Muscle of back (tissue), 13 donors: ENCODE results near the gene TBX19. TPM values are rescaled to one million over a fixed set of nuclear protein-coding genes. Genes with fewer than 3 reads are reported as not detected.

Experiments used
- DNase-seq, 3 donors: peaks; one replicate each; pipeline versions ENCODE4 v3.0.0 to v3.0.0-alpha.2; 2013
- long read RNA-seq, 9 donors: transcript quantifications; one replicate each; lab custom pipeline, GENCODE V29; 2026
- polyA plus RNA-seq, 10 donors: library from polyadenylated mRNA; unstranded; fragments of 120-200 nt; gene quantifications; one replicate each; pipeline ENCODE4 v1.2.1, GENCODE V29; 2013; ENCODE audit not compliant: insufficient read length in 10 of 10

TBX19 gene
- polyA plus RNA-seq = 1 to 10 TPM in 9 of 10 donors, under 1 TPM in 1; 0.99 to 2.6 (median 1.4) TPM
- long read RNA-seq, donor 1 = 0 reads
- long read RNA-seq, donor 2 = 0 reads
- long read RNA-seq, donor 3 = 0 reads
- long read RNA-seq, donor 4 = 0 reads
- long read RNA-seq, donor 5 = 0 reads
- long read RNA-seq, donor 6 = 0 reads
- long read RNA-seq, donor 7 = 0 reads
- long read RNA-seq, donor 8 = 0 reads
- long read RNA-seq, donor 9 = 0 reads

DNA sequence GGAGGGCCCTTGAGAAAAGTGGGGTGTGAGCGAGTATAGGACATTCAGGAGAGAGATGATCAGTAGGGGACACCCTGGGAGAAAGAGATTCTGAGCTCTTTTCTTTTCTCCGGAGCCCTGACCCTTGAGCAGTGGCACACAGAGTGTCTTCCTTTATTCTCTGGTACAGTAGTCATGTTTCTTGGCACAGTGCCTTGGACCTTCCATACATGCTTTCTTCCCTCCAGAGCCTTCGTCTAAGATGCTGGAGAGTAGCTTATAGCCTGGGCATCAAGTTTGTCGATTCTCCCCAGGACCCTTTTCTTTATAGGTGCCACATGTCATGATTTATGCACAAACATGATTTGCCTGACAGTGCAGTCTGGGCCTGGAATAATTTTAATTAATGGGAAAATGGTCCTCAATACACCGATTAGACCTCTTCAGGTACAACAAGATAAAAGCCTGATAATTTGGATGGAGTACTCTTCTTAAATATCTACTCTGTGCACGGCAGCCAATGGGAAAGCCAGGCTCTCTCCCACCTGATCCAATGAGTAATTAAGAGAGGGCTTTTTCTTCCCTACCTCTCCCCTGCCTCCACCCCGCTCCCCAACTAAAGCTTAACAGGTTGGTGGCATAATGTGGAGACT is at the start of gene TBX19:
TSS of gene TBX19 (plus strand) at position 582 of the 632 bp plus-strand sequence. CDS start 214 bp downstream, outside the sequence.
- DNase-seq = no peak

DNA sequence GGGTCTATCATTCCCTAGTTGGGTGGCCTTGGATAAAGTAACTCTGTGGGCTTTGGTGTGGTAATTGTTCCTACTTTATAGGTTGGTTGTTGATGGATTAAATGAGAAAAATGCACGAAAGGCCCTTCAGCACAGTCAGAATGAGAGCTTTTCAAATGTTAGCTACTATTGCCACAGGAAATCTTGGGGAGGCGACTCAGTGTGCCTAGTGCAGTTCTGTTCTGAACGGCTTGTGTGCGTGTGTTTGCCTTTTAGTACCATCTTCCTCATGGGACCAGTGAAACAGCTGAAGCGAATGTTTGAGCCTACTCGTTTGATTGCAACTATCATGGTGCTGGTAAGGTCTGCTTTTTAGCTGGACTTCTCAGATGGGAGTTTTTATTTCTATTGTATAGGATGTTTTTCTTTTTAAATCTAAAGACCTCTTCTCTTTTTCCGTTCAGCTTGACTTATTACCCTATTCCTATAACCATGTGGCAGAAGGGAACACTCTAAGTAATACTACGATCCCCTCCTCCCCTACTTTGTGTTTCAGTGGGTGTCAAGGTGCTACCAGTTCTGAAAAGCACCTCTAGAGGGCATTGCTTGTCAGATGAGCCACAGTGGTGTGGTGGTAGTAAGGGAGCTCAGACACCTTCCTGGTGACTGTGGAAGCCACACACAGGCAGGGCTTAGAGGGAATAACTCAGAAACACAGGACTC is 45.7 kb upstream of the TBX19 start:
- peak in 1 of 3 donors; percentile 13 for DNase-seq

DNA sequence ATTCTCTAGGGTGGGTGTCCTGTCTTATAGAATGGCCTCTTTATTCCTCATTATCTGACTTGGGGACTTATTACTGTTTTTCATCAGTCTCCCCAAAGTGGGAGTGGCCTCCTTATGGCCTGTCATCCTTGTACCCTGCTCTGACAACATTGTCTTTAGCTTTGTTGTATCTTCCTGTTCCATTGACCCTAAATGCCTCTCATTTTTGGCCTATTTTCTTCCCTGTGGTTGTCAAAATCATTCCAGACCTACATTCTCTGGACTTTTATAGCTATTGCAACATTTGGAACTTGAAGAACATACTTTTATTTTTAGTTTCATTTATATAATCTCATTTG is 45.2 kb upstream of the TBX19 start:
- no peak for DNase-seq

DNA sequence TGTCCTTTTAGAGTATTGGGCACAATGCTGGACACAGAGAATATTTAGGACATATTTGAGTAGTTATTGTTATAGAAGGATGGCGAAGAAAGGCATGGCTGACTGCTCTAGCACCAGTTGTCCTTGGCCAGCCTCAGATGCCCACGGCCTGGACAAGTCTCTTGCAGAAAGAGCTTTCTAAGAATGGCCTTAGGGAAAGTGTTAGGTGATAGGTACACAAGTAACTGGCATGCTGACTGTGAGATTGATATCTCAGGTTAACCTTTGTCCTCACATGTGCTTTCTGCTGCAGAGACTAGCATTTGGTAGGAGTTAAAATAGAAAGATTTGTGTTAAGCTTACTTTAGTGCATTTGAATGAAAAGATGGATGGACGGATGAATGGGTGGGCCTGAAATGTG is 44.7 kb upstream of the TBX19 start:
- no peak for DNase-seq

DNA sequence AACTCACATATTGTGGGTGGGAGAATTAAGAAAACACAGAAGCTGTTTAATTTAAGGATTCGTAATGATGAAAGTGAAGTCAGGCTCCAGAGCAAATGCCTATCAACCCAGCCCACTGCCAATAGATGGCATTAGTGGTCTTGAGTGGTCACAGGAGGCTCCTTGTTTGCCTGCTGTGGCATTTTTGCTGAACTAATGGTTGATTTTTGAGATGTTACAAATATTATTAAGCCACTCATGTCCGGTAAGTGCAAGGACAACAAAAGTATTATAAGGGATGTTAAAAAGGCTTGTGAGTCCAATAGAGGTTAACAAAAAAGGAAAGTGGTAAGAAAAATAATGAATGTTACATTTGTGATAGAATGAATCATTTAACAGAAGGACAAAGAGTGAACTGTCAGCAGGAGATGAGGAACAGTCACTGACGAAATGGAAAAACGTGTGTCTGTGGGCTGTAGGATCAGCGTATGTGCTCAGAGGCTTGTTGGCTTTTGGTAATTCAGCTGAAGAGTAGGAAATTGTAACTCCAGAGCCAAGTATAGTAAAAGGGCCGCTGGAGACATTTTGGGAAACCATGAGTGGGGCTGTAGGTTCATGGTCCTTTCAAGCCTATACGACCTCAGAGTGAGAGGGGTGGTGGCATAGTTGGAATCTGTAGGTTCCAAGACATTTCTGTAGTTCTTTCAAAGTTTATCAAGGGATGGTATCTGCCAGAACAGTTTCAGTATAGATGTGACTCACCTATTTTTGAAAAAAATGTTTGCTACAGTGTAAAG is 43.7 kb upstream of the TBX19 start:
- no peak for DNase-seq

DNA sequence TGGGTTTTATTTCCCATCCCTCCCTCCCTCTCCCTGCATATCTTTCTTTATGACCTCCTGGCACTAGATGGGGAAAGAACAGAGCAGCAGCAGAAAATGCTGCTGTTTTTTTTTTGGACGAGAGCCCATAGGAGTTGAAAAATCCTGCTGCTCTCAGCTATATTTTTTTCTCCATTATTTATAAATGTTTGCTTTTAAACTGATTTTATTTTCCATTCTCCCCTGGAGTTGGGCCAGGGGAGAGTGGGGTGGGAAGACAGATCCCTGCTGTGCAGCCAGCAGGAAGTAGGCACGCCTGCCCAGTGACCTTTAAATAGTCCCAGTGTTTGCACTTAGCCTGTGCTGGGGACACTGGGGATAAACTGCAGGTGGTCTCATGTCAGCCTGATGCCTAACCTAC is 37.5 kb upstream of the TBX19 start:
- DNase-seq = peak in 2 of 3 donors; percentile 56 to 84

DNA sequence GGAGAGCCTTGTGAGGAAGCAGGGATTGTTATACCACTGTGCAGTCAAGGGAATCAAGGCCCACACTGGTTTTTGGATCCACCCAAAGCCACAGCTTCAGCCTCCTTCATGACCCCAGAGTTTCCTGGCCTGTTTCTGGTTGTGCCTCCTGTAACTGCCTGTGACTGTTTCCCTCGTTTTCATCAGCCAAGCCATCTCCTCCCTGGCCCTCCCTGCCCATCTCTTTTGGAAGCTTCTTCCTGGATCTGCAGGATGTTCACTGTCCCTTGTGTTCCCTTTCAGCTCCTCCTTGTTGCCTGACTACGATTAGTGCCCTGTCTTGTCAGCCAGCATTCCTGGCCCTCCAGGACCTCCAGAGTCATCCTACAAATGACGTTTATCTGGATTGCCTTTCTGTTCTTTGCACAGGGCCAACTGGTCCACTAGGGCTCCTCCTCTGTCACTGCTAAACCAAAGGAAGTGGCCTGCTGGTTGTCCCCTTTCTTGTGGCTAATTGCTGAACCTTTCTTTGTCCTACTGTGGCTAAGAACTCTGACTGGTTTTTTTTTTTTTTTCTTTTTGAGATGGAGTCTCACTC is 37.0 kb upstream of the TBX19 start:
- DNase-seq = no peak

DNA sequence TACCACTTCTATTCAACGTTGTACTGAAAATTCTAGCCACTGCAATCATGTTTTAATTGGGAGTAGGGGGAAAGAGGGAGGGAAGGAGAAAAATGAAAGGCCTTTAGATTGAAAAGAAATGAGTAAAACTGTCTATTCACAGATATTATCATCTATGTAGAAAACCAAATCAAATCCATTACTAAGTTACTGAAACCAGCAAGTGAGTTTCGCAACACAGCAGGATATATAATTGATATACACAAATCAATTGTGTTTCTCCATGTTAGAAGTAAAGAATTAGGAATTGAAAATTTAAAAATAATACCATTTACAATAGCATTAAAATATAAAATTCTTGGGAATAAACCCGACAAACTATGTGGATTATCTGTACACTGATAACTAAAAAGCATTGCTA is 35.6 kb upstream of the TBX19 start:
- no peak for DNase-seq

DNA sequence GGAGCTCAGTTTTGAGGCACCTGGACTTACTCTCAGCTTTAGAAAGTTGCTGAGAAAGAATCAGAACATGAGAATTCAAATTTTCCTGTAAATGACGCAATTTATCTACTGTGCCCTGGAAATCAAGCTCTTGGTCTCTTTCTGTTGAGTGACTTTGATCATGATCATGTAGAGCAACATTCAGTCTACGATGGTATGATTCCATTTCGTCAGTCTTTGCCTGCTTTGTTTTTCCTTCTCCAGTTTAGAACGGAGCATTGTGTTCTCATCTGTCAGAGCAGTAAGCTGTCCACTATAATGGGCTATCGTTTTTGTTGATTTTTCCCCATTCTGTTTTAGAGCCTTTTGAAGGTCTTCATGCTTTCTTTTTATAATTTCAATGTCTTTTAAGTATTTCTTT is 34.2 kb upstream of the TBX19 start:
- no peak for DNase-seq

DNA sequence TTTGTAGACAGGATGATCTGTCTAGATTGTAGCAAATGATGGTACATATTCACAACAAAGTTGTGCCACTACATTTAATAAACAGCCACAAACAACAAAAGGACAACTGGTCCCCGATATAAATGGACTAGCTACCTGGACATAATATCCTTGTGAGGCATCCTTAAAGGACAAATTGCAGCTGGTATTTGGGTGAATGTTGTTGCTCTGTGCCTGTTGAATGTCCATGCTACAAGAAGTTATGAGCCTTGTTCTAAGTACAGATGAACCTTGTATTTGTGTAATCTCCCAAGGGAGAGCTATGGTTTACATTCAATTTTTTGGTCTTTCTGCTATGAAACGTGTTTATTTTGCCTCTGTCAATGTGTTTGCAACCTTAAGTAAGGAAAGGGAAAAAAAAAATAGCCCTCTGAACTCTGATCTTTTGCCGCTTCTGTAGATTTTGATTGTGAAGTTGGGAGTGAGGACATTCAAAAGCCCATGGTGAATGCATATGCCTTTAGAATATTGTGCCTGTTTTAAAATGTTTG is 28.4 kb upstream of the TBX19 start:
- no peak for DNase-seq

DNA sequence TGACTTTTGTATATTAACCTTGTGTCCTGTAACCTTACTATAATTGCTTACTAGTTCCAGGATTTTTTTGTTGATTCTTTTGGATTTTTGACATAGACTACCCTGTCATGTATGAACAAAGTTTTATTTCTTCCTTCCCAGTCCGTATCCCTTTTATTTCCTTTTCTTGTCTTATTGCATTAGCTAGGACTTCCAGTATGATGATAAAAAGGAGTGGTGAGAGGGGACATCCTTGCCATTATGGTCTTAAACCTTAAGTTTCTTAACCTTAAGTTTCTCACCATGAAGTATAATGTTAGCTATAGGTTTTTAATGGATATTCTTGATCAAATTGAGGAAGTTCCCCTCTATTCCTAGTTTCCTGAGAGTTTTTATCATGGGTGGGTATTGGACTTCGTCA is 24.5 kb upstream of the TBX19 start:
- DNase-seq = no peak

DNA sequence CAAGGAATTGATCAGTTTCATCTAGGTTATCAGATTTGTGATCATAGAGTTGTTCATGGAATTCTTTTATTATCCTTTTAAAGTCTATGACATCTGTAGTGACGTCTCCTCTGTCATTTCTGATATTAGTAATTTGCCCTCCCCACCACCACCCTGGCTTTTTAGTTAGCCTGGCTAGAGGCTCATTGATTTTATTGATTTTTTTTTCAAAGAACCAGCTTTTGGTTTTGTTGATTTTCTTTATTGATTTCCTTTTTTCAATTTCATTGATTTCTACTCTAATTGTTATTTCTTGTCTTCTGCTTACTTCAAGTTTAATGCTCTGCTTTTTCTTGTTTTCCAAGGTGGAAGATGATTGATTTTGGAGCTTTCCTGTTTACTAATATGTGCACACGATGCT is 23.3 kb upstream of the TBX19 start:
- no peak for DNase-seq

DNA sequence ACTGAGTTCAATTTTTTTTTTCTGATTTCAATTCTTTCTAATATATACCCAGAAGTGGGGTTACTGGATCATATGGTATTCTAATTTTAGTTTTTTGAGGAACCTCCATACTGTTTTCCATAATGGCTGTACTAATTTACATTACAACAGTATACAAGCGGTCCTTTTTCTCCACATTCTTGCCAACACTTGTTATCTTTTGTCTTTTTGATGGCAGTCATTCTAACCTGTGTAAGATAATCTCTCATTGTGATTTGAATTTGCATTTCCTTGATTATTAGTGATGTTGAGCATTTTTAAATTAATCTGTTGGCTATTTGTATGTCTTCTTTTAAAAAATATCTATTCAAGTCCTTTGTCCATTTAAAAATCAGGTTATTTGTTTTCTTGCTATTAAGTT is 21.1 kb upstream of the TBX19 start:
- DNase-seq = no peak

DNA sequence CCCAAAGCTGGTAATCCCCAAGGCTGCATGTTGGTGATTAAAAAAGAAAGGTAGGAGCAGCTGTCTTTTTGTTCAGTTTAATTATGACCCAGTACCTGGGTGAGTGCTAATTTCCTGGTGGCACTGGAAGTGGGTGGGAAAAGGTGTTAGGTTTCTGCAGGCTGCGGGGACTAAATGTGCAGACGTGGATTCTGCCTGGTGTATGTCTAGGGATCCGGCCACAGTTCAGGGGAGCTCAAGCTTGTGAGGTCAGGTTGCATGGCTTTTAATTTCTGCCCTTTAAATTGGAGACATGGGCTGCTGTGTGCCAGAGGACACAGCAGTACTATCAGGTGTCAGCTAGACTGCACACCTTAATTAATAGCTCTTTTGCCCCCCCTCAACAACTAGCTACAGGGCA is 20.3 kb upstream of the TBX19 start:
- no peak for DNase-seq

DNA sequence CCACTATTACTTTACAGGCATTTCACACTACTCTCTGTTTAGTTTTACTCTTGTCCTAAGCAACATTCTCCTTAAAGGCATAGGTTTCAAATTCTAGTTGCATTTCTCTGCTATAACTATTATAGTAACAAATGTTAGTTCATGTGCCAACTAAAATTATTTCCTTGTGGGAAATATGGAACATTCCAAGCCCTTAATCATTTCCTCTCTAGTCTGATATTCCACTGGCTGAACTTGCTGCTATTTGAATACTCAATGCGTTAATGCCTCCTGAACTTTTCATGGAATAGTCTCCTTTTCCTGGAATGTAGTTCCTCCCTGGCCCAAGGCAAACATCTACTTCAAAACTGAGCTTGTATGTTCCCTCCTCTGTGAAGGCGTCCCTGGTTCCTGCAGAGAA is 19.3 kb upstream of the TBX19 start:
- DNase-seq = peak; percentile 49 to 74 (median 63)

DNA sequence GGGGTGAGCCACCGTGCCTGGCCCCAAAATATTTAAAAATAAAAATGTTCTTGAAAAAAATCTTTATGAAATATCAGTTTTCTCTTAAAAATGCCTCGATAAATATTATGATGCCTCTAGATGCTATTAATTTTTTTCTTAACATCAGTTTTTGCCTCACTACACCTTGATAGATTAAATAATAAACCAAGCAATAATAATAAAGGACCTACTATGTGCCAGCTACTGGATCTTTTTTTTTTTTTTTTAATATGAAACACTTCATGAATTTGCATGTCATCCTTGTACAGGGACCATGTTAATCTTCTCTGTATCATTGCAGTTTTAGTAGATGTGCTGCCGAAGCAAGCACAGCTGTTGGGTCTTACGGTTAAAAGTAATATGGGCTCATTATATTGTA is 17.5 kb upstream of the TBX19 start:
- DNase-seq = no peak

DNA sequence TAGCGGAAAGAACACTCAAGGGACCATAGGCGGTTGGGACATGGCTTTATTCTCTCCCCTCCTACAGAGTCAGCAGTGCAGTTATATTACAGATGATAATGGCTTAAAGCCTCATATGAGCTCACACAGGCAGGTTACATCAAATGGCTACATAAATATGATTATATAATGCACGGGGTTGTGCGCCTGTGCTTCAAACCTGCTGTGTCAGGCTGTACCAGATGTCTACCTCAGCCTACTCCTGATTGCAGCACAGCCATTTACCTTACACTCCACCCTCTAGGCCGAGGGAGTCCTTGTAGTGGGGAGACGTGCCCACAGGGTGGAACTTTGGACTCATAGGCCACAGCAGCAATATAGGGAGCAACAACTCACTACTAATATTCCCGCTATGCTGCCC is 16.4 kb upstream of the TBX19 start:
- no peak for DNase-seq

DNA sequence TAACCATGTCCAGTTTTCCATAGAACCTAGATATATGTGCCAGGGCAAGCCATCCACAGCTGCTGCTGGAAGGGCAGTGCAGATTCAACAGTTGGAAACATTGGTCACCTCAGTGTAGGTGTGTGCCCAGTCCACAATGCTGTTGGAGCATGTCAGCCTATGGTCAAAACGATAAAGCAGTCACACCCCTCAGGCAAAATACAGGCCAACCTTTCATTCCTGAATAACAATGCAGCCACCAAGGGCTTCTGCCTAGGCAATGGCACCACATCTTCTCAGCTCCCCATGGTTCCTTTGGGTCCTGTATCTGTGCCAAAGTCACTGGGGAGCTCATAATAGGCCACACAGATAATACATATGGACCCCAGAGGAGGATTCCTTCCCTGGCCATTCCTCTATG is 15.1 kb upstream of the TBX19 start:
- DNase-seq = no peak

DNA sequence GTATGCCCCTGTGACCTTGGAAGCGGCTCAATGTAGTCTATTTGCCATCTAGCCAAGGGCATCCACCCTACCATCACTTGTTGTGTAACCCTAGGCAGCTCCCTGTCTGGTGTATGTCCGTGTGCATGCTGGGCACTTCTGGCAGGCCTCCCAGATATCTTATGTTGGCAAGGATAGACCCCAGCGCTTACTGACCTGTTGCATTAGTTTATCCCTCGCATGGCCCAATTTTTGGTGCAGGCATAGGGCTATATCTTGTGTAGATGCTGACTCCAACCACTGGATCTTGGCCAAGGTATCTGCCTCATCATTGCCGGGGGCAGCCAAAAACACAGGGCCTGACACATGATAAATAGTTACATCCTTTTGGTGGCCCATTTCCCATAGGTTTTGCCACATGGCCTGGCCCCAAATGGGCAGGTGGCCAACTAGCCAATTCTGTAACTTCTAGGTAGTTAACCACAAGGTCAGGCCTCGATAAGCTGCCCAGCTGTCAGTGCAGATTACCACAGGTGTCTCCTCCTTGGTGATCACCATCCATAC is 14.0 kb upstream of the TBX19 start:
- DNase-seq = no peak

DNA sequence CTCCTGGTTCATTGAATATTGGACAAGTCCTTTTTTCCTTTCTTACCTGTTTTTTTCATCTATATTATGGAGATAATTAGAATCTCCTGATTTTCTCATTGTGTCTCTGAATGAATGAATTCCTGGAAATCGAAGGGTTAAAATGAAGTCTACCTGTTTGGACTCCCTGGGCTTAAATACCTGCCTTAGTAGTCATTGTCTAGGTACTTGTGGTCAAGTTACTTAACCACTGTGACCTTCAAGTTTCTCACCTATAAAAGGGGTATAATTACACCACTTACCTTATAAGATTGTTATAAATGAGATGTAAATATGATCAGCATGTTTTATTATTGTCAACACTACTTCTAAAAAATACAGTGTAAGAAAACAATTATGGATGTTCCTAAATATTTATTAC is 9.0 kb upstream of the TBX19 start:
- DNase-seq = no peak

DNA sequence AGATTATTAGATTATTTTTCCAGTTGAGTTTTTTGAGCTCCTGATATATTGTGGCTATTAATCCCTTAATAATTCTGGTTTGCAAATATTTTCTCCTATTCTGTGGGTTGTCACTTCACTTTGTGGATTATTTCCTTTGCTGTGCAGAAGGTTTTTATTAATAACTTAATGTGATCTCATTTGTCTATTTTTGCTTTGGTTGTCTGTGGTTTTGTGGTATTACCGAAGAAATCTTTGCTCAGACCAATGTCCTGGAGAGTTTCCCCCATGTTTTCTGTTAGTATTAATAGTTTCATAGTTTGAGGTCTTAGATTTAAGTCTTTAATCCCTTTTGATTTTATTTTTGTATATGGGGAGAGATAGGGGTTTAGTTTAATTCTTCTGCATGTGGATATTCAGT is 7.1 kb upstream of the TBX19 start:
- no peak for DNase-seq

DNA sequence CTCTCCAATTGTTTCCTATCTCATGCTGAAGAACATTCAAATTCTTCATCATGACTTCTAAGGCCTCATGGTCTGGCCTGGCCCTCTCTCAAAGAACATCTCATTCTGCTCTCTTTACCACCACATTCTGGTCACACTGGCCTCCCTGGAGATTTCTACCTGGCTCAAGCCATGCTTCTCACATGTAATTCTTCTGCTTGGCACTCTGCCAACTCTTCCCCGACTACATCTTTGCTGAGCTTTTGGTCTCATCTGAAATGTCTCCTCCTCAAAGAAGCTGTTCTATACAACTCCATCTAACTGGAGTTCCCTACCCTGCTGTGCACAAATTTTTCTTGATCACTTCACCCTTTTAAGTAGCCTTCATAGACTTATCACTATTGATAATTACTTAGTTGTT is 1.4 kb upstream of the TBX19 start:
- peak in 1 of 3 donors; percentile 5 for DNase-seq
